C1 segment of cervical spinal cord (tissue), 14 donors: ENCODE measurements around the gene MSGN1.

Experiments used
- DNase-seq, 14 donors: peaks; one replicate each; lab custom pipeline; 2025; lab: John Stamatoyannopoulos, UW

MSGN1 gene

GRCh38 chr2:17816396-17817245, at the start of gene MSGN1:
TSS of gene MSGN1 (plus strand) at chr2:17816460. CDS start at chr2:17816519, 59 bp downstream.
- DNase-seq = no peak

- no peak for DNase-seq
These were observed 47.4 kb upstream of the MSGN1 start for GRCh38 chr2:17768894-17769293.

DNA sequence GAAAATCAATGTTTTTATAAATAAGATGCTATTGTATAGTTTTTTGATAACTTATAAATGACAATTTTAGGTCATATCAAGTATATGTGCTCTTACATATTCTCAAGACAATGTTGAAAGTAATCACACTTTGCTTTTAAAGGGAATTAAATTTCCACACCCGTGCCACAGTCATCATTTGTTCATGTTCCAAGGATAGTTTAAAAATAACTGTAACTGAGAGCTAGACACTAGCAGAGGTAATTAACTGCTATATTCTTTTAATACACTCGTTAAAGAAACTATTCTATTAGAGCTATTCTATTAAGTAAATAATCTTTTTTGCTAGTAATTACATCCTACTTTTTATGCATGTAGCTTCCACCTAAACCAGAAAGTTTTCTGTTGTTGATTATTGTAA, 44.3 kb upstream of the MSGN1 start:
- no peak for DNase-seq

DNA sequence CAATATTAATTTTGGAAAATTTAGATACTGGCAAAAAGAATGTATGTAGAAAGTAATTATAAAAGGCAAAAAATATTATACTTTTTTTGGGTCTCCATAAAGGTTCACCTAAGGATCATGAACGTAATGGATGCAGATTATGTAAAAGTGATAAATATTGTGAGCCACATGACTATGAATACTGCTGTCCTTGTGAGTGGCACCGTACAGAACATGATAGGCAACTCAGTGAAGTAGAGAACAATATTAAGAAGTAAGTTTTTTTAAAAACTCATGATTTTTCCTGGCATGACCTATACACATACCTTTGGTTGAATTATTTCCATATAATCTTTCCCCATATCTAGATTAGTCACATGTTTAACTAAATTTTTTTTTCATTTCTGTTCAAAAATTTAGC, 43.7 kb upstream of the MSGN1 start:
- no peak for DNase-seq

DNA sequence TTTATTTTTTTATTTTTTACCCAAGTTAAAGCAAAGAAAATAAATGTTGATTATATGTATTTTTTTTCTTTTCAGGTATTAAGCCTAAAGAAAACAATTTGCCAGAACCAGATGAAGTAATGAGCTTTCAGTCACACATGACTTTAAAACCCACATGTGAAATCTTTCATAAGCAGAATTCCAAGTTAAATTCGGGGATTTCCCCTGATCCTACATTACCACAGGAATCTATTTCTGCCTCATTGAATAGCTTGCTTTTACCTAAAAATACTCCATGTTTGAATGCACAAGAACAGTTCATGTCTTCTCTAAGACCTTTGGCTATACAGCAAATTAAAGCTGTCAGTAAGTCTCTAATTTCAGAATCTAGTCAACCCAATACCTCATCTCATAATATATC, 35.7 kb upstream of the MSGN1 start:
- no peak for DNase-seq

GRCh38 chr2:17781482-17781881, 34.8 kb upstream of the MSGN1 start:
- DNase-seq = no peak

GRCh38 chr2:17786727-17787126, 29.5 kb upstream of the MSGN1 start:
- DNase-seq = no peak

DNA sequence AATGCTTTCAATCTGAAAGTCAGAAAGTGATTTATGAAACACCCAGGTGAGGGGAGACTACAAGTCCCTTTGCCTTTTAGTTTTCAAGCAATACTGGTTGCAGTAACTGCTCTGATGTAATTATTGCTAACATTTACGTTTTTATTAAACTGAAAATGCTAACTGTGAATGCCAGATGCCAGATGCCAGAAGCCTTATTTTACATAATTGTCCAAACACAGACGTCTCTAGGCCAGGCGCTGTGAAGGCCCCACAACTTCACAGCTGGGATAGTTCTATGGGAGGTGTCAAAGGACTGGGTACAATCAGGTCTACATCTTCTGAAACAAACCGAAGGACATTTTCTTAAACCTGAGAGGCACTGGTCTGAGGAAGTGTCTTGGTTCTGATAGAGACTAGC, 27.5 kb upstream of the MSGN1 start:
- no peak for DNase-seq

DNA sequence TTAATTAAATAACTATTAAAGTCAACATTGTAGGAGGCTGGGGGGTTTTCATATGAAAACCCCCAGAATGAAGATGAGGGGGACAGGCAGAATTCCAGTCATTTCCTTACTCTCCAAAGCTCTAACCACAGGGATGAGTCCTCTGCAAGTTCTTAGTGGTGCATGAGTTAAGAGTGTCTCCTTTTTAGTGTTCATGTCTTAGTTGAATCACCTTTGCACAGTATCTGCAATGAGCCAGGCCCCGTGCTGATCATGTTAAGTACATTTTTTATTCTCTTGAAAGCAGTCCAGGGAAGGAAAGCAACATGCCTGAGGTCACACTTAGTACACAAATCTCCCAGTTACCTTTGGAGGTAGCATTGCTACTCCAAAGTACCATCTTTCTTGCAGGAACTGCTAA, 25.7 kb upstream of the MSGN1 start:
- DNase-seq = no peak

DNA sequence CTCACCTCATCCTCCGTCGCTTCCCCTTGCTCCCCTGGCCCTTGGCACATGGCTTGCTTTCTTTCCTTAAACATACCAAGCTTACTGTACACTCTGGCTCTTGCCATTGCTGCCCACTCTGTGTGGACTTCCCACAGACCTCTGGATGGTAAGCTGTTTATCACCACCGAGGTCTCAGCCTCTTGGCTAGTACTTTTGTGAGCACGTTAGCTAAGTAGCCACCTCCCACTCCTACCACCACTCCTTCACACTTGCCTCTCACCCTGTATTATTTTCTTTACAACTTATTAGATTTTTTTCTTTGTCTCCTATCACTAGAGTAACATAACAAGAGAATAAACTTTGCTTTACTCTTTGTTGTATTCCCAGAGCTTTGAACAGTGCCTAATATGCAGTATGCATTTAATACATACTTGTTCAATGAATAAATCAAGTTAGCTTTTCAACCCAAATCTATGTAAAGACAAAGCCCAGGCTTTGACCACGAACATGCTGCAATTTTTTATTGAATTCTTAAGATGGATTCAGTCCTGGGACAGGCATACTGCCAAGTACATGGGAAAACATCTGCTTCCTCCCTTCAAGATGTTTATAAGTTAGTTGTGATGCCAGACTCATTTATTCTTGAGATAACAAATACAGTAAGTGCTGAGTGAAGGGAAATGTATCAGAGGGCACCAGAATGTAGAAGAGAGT, 25.0 kb upstream of the MSGN1 start:
- DNase-seq = no peak

- DNase-seq = no peak
These were observed 24.5 kb upstream of the MSGN1 start for GRCh38 chr2:17791817-17792130.

DNA sequence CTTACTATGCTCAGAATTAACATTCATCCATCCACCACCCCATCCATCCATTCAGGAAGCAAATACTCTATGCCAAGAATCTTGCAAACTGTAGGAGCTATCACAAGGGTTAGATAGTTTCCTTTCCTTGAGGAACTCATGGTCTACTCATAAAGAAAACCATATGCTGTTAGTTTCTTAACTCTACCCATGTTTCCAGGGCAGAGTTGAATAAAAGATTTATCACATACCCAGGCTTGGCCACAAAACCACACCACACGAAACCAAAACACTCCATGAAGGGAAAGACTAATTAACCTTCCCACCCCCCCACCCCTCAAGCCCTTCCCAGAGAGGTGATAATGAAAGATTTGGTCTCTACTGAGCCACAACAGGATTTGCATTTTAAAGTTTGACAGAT, 23.7 kb upstream of the MSGN1 start:
- no peak for DNase-seq

DNA sequence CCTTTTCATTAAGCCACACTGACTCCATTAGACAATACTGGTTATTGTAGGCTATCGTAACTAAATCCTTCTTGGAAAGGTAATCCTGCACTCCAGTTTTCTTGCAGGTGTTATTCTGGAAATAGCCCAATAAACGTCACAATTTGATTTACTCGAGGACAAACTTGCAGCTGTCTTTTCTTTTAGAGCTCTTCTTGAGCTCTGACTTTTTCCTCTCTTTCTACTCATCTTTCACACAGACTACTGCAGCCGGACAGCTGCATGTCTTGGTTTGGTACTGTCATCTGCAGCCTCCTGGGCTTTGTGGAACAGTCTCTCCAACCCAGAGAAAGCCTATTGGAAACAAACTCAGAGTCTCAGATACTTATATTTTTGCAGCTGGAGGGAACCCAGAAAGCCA, 23.0 kb upstream of the MSGN1 start:
- DNase-seq = no peak

GRCh38 chr2:17793803-17794354, 22.4 kb upstream of the MSGN1 start:
- no peak for DNase-seq

- DNase-seq = no peak
These were observed 21.0 kb upstream of the MSGN1 start for GRCh38 chr2:17795309-17795708.

DNA sequence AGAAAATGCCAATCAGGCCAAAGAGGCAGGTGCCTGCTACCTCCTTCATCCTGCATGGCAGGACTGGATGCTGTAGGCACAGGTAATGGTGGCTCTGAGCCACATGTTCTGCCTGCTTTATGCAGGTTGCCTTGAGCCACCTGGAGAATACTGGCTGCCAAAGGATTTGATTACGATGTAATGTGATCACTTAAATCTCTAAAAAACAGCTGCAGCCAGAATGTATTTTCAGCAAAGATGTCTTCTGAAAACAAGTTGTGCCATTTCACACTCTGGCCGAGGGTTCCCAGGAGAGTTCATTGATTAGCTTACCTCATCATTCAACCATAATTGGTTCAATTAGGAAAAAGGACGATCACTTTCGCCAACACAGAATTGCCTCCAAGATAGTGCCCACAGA, 17.9 kb upstream of the MSGN1 start:
- DNase-seq = no peak

- DNase-seq = no peak
These were observed 16.7 kb upstream of the MSGN1 start for GRCh38 chr2:17799301-17800120.

- DNase-seq = peak in 1 of 14 donors; percentile 1
These were observed 16.0 kb upstream of the MSGN1 start for GRCh38 chr2:17800219-17800618.

GRCh38 chr2:17800693-17801458, 15.4 kb upstream of the MSGN1 start:
- DNase-seq = no peak

- no peak for DNase-seq
These were observed 12.8 kb upstream of the MSGN1 start for GRCh38 chr2:17803497-17803896.

DNA sequence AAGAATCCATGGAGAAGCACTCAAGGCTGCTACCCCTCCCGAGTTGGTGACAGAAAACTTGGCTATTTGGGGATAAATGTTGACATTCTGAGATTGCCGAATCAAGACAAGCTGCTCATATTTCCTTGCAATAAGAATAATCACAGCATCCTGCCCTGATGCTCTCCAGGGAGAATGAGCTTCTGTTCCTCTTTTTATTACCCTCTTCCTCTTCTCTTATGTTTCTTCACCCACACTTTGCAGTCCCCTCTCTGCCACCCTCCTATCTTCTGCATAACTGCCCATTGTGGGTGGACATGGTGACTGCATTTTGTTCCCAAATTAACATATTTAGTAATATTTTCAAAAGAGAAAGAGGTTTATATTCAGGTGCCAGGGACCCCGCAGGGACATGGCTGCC, 11.9 kb upstream of the MSGN1 start:
- DNase-seq = peak in 2 of 14 donors; percentile 0 to 6
